Mesendoderm (in vitro differentiated cells): Measurements from ENCODE around the gene SPSB1.

Source experiments
- DNase-seq: peaks from one replicate; pipeline ENCODE4 v3.0.0; 2013
- H2AK5ac ChIP-seq: 2 replicates; pipeline ENCODE4 v1.6.1; 2013; ENCODE audit warnings: low read length, inconsistent platforms
- H2BK120ac ChIP-seq: 2 replicates; pipeline ENCODE4 v1.6.1; 2013; ENCODE audit warnings: low read depth, mild to moderate bottlenecking, low read length, moderate library complexity, mixed read lengths
- H2BK15ac ChIP-seq: replicated peaks from 2 replicates; pipeline ENCODE4 v1.6.1; 2013; ENCODE audit warnings: low read depth, mild to moderate bottlenecking, moderate library complexity
- H2BK5ac ChIP-seq: 2 replicates; pipeline ENCODE4 v1.6.1; 2013; ENCODE audit warnings: low read length, inconsistent platforms
- H3K18ac ChIP-seq: 2 replicates; pipeline ENCODE4 v1.6.1; 2013; ENCODE audit warnings: mild to moderate bottlenecking, low read length, mixed read lengths
- H3K23ac ChIP-seq: one replicate; pipeline ENCODE4 v1.6.1; 2013; ENCODE audit warnings: low read length
- H3K27ac ChIP-seq: 2 replicates; pipeline ENCODE4 v1.5.1; 2013; ENCODE audit warnings: low read depth, mild to moderate bottlenecking, inconsistent platforms, low read length, moderate library complexity
- H3K27me3 ChIP-seq: 2 replicates; pipeline ENCODE4 v1.6.1; 2013; ENCODE audit warnings: low read length, control low read depth, mild to moderate bottlenecking, inconsistent platforms; ENCODE audit not compliant: insufficient read depth, poor library complexity
- H3K36me3 ChIP-seq: 2 replicates; pipeline ENCODE4 v1.6.1; 2013; ENCODE audit warnings: low read length, inconsistent platforms; ENCODE audit not compliant: control insufficient read depth, insufficient read depth
- H3K4ac ChIP-seq: one replicate; pipeline ENCODE4 v1.6.1; 2013; ENCODE audit warnings: low read depth, mild to moderate bottlenecking, low read length, moderate library complexity
- H3K4me1 ChIP-seq: 2 replicates; pipeline ENCODE4 v1.6.1; 2013; ENCODE audit warnings: low read depth, low read length, inconsistent platforms; ENCODE audit not compliant: control insufficient read depth
- H3K4me2 ChIP-seq: 2 replicates; pipeline ENCODE4 v1.6.1; 2013; ENCODE audit warnings: low read length
- H3K4me3 ChIP-seq: 2 replicates; pipeline ENCODE4 v1.5.1; 2013; ENCODE audit warnings: mild to moderate bottlenecking, low read length
- H3K56ac ChIP-seq: one replicate; pipeline ENCODE4 v1.6.1; 2013; ENCODE audit warnings: low read length
- H3K79me1 ChIP-seq: 2 replicates; pipeline ENCODE4 v1.6.1; 2013; ENCODE audit warnings: low read length, inconsistent platforms
- H3K79me2 ChIP-seq: 2 replicates; pipeline ENCODE4 v1.6.1; 2013; ENCODE audit warnings: mild to moderate bottlenecking, low read length; ENCODE audit not compliant: control insufficient read depth, insufficient read depth
- H3K9ac ChIP-seq: 2 replicates; pipeline ENCODE4 v1.6.1; 2013; ENCODE audit warnings: low read length, inconsistent platforms
- H4K5ac ChIP-seq: one replicate; pipeline ENCODE4 v1.6.1; 2013; ENCODE audit warnings: low read length
- H4K8ac ChIP-seq: one replicate; pipeline ENCODE4 v1.6.1; 2013; ENCODE audit warnings: low read depth, mild to moderate bottlenecking, control low read depth, low read length, moderate library complexity
- WGBS: extraction: QIAGEN DNeasy Blood & Tissue Kit; methylation state at CpG from one replicate; pipeline ENCODE4 v1.1.7; 2013; ENCODE audit warnings: low lambda C conversion rate, missing lambda C conversion rate; ENCODE audit not compliant: insufficient coverage; ENCODE audit errors: extremely low coverage; 5-methylcytosine and 5-hydroxymethylcytosine counted together

Gene SPSB1

DNA sequence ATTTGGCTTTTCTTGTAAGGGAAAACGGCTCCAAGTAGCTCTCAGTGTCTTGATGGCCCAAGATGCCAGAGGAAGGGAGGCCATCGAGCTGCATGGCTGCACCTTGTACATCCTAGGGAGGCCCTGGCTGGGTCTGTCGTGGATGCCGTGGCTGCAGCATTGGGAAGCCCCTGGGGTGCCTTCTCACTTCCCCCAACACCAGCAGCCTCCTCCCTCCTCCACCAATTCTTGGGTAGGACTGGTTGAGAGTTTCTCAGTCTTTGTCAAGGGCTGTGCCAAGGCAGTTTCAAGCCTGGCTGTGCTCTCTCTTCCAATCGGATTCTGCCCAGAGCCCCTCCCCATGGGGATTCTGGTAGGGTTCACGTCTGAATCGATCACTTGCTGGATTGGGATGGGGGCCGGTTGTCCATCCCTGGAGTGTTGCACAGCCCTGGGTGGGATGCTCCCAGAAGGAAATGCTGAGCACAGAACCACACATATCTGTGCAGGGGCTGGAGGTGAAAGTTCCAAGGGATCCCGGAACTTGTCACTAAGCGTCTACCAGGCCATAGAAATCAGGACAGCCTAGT is 14.0 kb upstream of the SPSB1 start:
- H3K18ac ChIP-seq: no peak overlapping the region
- H2BK120ac ChIP-seq: no peak overlapping the region
- no peak overlapping the region for H4K5ac ChIP-seq
- H3K4me3 ChIP-seq: no peak overlapping the region
- no peak overlapping the region for H3K4me2 ChIP-seq
- H3K36me3 ChIP-seq: no peaks in the 10 kb centered on the region
- H3K4me1 ChIP-seq: no peaks in the 10 kb centered on the region
- H3K9ac ChIP-seq: no peak overlapping the region
- no peak overlapping the region for H4K8ac ChIP-seq
- no peaks in the 10 kb centered on the region for H3K27me3 ChIP-seq
- no peaks in the 10 kb centered on the region for H3K79me2 ChIP-seq
- no peaks in the 10 kb centered on the region for H3K79me1 ChIP-seq
- H2AK5ac ChIP-seq: no peak overlapping the region
- no peak overlapping the region for H2BK5ac ChIP-seq
- no peak overlapping the region for H3K4ac ChIP-seq
- no peak for DNase-seq
- no peak overlapping the region for H3K27ac ChIP-seq
- no peak overlapping the region for H2BK15ac ChIP-seq
- H3K56ac ChIP-seq: no peak overlapping the region
- no peak overlapping the region for H3K23ac ChIP-seq
- no CpG with 5 or more reads among the region's 10 CpGs for WGBS

DNA sequence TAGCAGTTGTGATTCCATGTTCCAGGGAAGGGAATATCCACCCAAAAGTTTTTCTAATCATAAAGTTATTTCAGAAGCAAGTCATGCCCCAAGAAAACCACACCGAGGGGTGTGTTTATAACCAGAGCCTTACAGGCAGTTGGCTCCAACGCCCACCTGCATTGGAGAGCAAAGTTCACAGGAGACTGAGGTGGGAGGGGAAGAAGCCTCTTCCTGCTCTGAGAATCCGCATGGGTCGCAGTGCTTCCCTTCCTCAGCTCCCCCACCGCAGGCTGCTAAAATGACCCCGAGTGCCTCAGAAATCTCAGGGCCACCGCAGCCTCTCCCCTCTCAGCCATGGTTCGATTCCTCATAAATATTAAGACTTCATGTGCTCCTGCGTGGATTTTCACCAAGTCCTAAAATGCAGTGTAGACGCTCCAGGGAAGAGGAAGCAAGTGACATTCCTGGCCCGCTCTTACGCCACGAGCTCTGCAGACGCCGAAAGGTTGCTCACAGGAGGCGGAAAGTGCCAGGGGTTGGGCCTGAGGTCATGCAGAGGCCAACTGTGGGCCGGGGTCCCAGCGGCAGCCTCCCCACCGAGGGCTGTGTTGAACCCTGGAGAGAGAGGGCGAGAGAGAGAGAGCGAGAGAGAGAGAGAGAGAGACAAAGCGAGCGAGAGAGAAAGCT is 13.4 kb upstream of the SPSB1 start:
- H3K56ac ChIP-seq: no peak overlapping the region

DNA sequence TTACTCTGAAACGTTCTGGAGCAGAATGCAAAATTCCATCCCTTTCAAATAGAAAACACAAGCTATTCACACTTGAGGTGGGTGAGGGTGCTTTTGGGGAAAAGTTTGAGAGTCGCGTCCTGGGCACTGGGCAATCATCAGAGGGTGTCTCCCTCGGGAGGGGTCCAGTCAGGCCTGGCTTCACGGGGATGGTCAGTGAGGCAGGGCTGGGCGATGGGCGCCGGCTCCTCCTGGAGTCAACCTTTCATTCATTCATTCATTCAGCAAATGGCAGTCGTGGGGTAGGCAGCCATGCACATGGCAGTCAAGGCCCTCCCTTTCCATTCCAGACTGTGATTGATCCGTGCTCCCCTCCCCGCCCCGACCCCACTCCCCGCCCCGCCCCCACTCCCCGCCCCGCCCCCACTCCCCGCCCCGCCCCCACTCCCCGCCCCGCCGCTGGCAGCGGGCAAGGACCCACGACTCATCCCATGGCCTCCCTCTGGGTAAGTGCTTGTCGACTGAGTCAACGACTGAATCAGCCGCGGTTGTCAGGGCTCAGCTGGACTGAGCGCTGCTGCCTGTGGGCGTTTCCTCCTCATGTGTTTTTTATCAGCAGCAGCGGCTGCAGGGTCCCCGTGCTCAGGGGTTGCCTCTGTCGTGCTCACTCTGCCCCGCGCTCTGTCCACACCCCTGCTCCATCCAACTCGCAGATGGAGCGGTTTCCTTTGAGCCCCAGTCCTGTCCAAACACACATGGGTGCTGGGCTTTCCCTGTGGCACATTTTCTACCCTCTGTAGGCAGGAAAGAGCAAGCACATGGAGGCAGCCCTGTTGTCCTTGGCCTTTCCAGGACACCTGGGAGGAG is 12.5 kb upstream of the SPSB1 start:
- H3K23ac ChIP-seq: no peak overlapping the region
- no peak overlapping the region for H2AK5ac ChIP-seq
- H3K27ac ChIP-seq: no peak overlapping the region
- H2BK120ac ChIP-seq: no peak overlapping the region
- no peak overlapping the region for H3K4me3 ChIP-seq
- no peak overlapping the region for H2BK15ac ChIP-seq
- peak overlapping the region; percentile 0 for H3K56ac ChIP-seq
- no peaks in the 10 kb centered on the region for H3K4me1 ChIP-seq
- H3K27me3 ChIP-seq: no peaks in the 10 kb centered on the region
- H4K5ac ChIP-seq: no peak overlapping the region
- no peaks in the 10 kb centered on the region for H3K79me2 ChIP-seq
- H3K36me3 ChIP-seq: no peaks in the 10 kb centered on the region
- H3K4me2 ChIP-seq: no peak overlapping the region
- peak; percentile 76 for DNase-seq
- H2BK5ac ChIP-seq: no peak overlapping the region
- H3K18ac ChIP-seq: no peak overlapping the region
- no peak overlapping the region for H4K8ac ChIP-seq
- no peak overlapping the region for H3K9ac ChIP-seq
- WGBS: no CpG with 5 or more reads among the region's 36 CpGs
- H3K79me1 ChIP-seq: no peaks in the 10 kb centered on the region
- no peak overlapping the region for H3K4ac ChIP-seq

More for the DNA sequence above, 13.4 kb upstream of the SPSB1 start:
- no peaks in the 10 kb centered on the region for H3K27me3 ChIP-seq
- no peak overlapping the region for H2BK15ac ChIP-seq
- no CpG with 5 or more reads among the region's 23 CpGs for WGBS
- no peak overlapping the region for H4K5ac ChIP-seq
- H3K4me1 ChIP-seq: no peaks in the 10 kb centered on the region
- H3K79me1 ChIP-seq: no peaks in the 10 kb centered on the region
- H4K8ac ChIP-seq: no peak overlapping the region
- no peak overlapping the region for H3K27ac ChIP-seq
- no peak overlapping the region for H3K4me3 ChIP-seq
- no peaks in the 10 kb centered on the region for H3K36me3 ChIP-seq
- no peak overlapping the region for H2AK5ac ChIP-seq
- H3K23ac ChIP-seq: no peak overlapping the region
- H2BK5ac ChIP-seq: no peak overlapping the region
- H3K18ac ChIP-seq: no peak overlapping the region
- no peak overlapping the region for H3K4me2 ChIP-seq
- H2BK120ac ChIP-seq: no peak overlapping the region
- H3K9ac ChIP-seq: no peak overlapping the region
- H3K79me2 ChIP-seq: no peaks in the 10 kb centered on the region
- H3K4ac ChIP-seq: no peak overlapping the region
- no peak for DNase-seq

DNA sequence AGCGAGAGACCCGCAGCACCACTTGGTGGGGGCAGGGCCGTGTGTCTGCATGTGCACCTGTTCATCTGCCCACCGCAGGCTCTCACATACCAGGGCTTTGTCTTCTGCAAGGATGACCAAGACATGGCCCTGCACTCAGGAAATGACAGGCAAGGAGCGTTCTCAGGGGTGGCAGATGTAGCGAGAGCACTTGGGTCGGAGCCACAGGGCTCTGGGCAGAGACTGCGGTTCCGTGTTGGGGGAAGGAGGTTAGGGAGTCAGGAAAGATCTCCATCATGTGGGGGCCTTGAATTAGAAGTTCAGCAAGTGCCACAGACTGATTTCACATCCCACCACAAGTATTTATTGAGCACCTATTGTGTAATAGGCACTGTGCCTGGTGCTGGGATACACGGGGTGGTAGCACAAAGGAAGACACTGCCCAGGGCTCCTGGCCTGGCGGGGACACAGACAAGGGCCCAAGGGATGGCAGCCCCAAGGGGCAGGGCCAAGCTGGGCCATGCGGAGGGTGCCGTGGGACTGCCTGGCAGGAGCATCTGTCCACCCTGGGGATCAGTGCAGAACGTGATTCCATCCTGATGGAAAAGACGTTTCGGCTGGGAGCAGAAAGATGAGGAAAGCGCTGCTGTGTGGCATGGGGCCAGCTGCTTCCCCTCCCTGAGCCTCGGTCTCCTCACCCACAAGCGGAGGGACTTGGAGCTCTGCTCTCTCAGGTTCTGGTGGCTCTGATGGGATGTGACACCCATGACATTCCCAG is 11.4 kb upstream of the SPSB1 start:
- no peak overlapping the region for H2BK5ac ChIP-seq
- H3K4me3 ChIP-seq: no peak overlapping the region
- no peak overlapping the region for H3K23ac ChIP-seq
- H3K79me1 ChIP-seq: no peaks in the 10 kb centered on the region
- no peak overlapping the region for H3K4ac ChIP-seq
- H3K79me2 ChIP-seq: no peaks in the 10 kb centered on the region
- no peaks in the 10 kb centered on the region for H3K36me3 ChIP-seq
- no peak for DNase-seq
- no peaks in the 10 kb centered on the region for H3K27me3 ChIP-seq
- no peak overlapping the region for H3K56ac ChIP-seq
- WGBS: no CpG with 5 or more reads among the region's 19 CpGs
- no peak overlapping the region for H2AK5ac ChIP-seq
- no peak overlapping the region for H4K8ac ChIP-seq
- H3K4me2 ChIP-seq: no peak overlapping the region
- no peak overlapping the region for H3K9ac ChIP-seq
- H2BK120ac ChIP-seq: no peak overlapping the region
- H3K27ac ChIP-seq: no peak overlapping the region
- H3K18ac ChIP-seq: no peak overlapping the region
- no peak overlapping the region for H2BK15ac ChIP-seq
- no peaks in the 10 kb centered on the region for H3K4me1 ChIP-seq
- H4K5ac ChIP-seq: no peak overlapping the region

DNA sequence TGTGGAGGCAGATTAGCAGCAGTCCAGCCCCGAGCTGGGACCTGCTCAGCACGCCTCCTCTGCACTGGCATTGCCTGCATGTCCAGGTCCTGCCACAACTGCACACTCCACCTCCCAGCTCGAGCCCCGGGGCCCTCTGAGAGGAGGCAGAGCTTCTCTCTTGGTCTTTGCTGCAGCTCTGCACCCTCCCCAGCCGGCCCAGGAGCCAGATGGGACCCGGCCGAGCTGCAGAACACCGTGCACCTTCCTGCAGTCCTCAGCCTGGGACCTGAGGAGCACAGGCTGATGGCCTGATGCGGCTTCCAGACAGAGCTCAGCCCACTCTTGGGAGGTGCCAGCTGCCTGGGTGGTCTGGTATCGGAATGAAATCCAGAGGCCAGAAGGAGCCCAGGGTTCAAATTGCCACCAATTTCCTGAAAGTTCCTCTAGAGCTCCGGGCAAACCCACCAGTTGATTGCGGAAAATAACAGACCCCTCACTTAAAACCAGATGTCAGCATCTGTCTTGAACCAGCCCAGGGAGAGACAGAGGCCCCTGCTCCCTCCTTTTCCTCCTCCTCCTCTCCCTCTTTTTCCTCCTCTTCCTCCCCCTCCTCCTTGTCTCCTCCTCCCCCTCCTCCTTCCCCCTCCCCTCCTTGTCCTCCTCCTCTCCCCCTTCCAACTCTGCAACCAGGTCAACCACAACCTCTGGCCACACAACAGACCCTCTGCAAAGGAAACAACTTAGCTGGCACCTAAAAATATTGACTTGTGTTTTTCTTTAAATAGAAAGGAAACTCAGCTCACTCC is 10.6 kb upstream of the SPSB1 start:
- Histone ChIP-seq H3K27ac (no peak overlapping the region), H3K4me1 (no peaks in the 10 kb centered on the region), H2BK5ac (no peak overlapping the region), H4K5ac (no peak overlapping the region), H3K27me3 (no peaks in the 10 kb centered on the region), H2BK120ac (no peak overlapping the region), H2BK15ac (no peak overlapping the region), H3K56ac (no peak overlapping the region), H3K4me3 (no peak overlapping the region), H3K4me2 (no peak overlapping the region), H2AK5ac (no peak overlapping the region), H4K8ac (no peak overlapping the region), H3K9ac (no peak overlapping the region), H3K4ac (no peak overlapping the region), H3K36me3 (no peaks in the 10 kb centered on the region), H3K79me1 (no peaks in the 10 kb centered on the region), H3K18ac (no peak overlapping the region), H3K23ac (no peak overlapping the region), H3K79me2 (no peaks in the 10 kb centered on the region)
- WGBS: no CpG with 5 or more reads among the region's 12 CpGs
- no peak for DNase-seq
